PC-3 (cell line): ENCODE data around the gene EDEM1. TPM values are rescaled to one million over a fixed set of nuclear protein-coding genes. Genes with fewer than 3 reads are reported as not detected.

Experiments
- ATAC-seq: fragments of 200-7000 bp; cut with Tn5 transposase; 2 replicates; pipeline ENCODE4 v1.9.1; 2020; ENCODE audit warnings: mild to moderate bottlenecking, moderate library complexity
- BruUV-seq: library from RNA; stranded (reverse); fragments of 400-500 nt; replicated peaks from 2 replicates; lab custom pipeline; 2021; lab: Mats Ljungman, UMichigan
- CTCF ChIA-PET: fragments of 300-600 bp; sonication (Branson Sonifier 250); formaldehyde crosslinking; loops from one replicate; lab custom pipeline; 2022; ENCODE audit warnings: antibody characterized with exemption; lab: Charles Lee
- POLR2A ChIA-PET: fragments of 300-600 bp; sonication (Branson Sonifier 250); formaldehyde crosslinking; loops from one replicate; lab custom pipeline; 2022; ENCODE audit warnings: antibody characterized with exemption; ENCODE audit not compliant: unreplicated experiment; lab: Charles Lee
- DNase-seq: peaks from one replicate; pipeline ENCODE4 v3.0.0-alpha.2; 2015
- H2AFZ ChIP-seq: fragments of 300-600 bp; sonication (generic); 2 replicates; pipeline ENCODE4 v1.6.0; 2016; ENCODE audit warnings: antibody characterized with exemption, low read length
- H3F3A ChIP-seq: fragments of 300-600 bp; sonication (generic); one replicate; pipeline ENCODE4 v1.6.0; 2017; ENCODE audit warnings: antibody characterized with exemption, low read length, control low read depth, mild to moderate bottlenecking; ENCODE audit not compliant: unreplicated experiment
- H3K27ac ChIP-seq: fragments of 300-600 bp; sonication (generic); 2 replicates; pipeline ENCODE4 v1.5.1; 2016; ENCODE audit warnings: mild to moderate bottlenecking, low read length
- H3K27me3 ChIP-seq: fragments of 300-600 bp; sonication (generic); 2 replicates; pipeline ENCODE4 v1.6.1; 2016; ENCODE audit warnings: low read length, mixed read lengths
- H3K36me3 ChIP-seq: fragments of 300-600 bp; sonication (generic); 2 replicates; pipeline ENCODE4 v1.6.1; 2016; ENCODE audit warnings: low read depth, mixed run types, low read length, mixed read lengths
- H3K4me1 ChIP-seq: fragments of 300-600 bp; sonication (generic); 2 replicates; pipeline ENCODE4 v1.5.1; 2016; ENCODE audit warnings: low read length; ENCODE audit not compliant: insufficient read depth
- H3K4me2 ChIP-seq: fragments of 300-600 bp; sonication (generic); 2 replicates; pipeline ENCODE4 v1.6.0; 2016; ENCODE audit warnings: low read length
- H3K4me3 ChIP-seq: fragments of 300-600 bp; sonication (generic); 2 replicates; pipeline ENCODE4 v1.5.1; 2016; ENCODE audit warnings: mild to moderate bottlenecking, low read length, mixed read lengths
- H3K79me2 ChIP-seq: fragments of 300-600 bp; sonication (generic); 2 replicates; pipeline ENCODE4 v1.6.1; 2017; ENCODE audit warnings: low read length, mixed read lengths
- H3K9ac ChIP-seq: fragments of 300-600 bp; sonication (generic); 2 replicates; pipeline ENCODE4 v1.6.0; 2016; ENCODE audit warnings: mild to moderate bottlenecking, low read length
- H3K9me2 ChIP-seq: fragments of 300-600 bp; sonication (generic); replicated peaks from 2 replicates; pipeline ENCODE4 v1.6.1; 2016; ENCODE audit warnings: mixed run types, low read length, mixed read lengths
- H3K9me3 ChIP-seq: fragments of 300-600 bp; sonication (generic); 2 replicates; pipeline ENCODE4 v1.6.1; 2016; ENCODE audit warnings: low read length, mixed read lengths
- H4K20me1 ChIP-seq: fragments of 300-600 bp; sonication (generic); 2 replicates; pipeline ENCODE4 v1.6.1; 2016; ENCODE audit warnings: low read length, mixed read lengths
- CTCF ChIP-seq: fragments of 300-600 bp; sonication (generic); conservative IDR thresholded peaks from 2 replicates; pipeline ENCODE4 v1.5.1; 2017; ENCODE audit warnings: antibody characterized with exemption, low read depth, mild to moderate bottlenecking, low read length
- EZH2 ChIP-seq: fragments of 300-600 bp; sonication (generic); IDR thresholded peaks from one replicate; pipeline ENCODE4 v1.6.1; 2017; ENCODE audit warnings: antibody characterized with exemption, mild to moderate bottlenecking, low read length; ENCODE audit not compliant: unreplicated experiment
- EZH2phosphoT487 ChIP-seq: fragments of 300-600 bp; sonication (generic); IDR thresholded peaks from 2 replicates; pipeline ENCODE4 v1.6.1; 2018; ENCODE audit warnings: mild to moderate bottlenecking, antibody characterized with exemption, low read length, borderline replicate concordance
- intact Hi-C: fragments of 100-400 bp; cut with micrococcal nuclease; formaldehyde crosslinking; loops from 2 replicates; pipeline ENCODE4 v1.9.0; 2023
- total RNA-seq: library from RNA; depleted of rRNA; stranded (reverse); fragments of >200 nt; gene quantifications from 2 replicates; pipeline ENCODE4 v1.2.3, GENCODE V29; 2014

EDEM1 gene
- total RNA-seq, 1 experiment from 2014 or later: 39.4 TPM

GRCh38 chr3:5251196-5251583, 63.7 kb downstream of the EDEM1 start:
- Histone ChIP-seq H3K27ac (no peak overlapping the region), H3K4me2 (peak overlapping the region; percentile 89), H4K20me1 (no peaks in the 10 kb centered on the region), H3K9ac (no peak overlapping the region), H3K4me3 (peak overlapping the region; percentile 67), H3K4me1 (peaks cover 8% of the 10 kb centered on the region; the same call in 1 of the 2 replicates), H3K27me3 (peaks cover 20% of the 10 kb centered on the region; the same call in 1 of the 2 replicates), H3K9me2 (no peaks in the 10 kb centered on the region), H2AFZ (peak overlapping the region; percentile 92), H3K36me3 (no peaks in the 10 kb centered on the region), H3K9me3 (no peaks in the 10 kb centered on the region), H3F3A (no peaks in the 10 kb centered on the region), H3K79me2 (no peaks in the 10 kb centered on the region)
- DNase-seq: no peak
- BruUV-seq: no TSS peak
- intact Hi-C loops: no loop called here
- peak; percentile 44 for ATAC-seq
- no peak for TF ChIP-seq EZH2phosphoT487
- no peak for TF ChIP-seq CTCF
- no peak for TF ChIP-seq EZH2
- CTCF ChIA-PET: interaction anchor here (0.8 kb wide), 1 partner anchor 540 kb away, joined by 4 read pairs; no protein-coding TSS in a partner anchor
- POLR2A ChIA-PET: interaction anchor here (0.5 kb wide), 1 partner anchor 41 kb away, joined by 3 read pairs; no protein-coding TSS in a partner anchor

GRCh38 chr3:5252131-5252530, 64.6 kb downstream of the EDEM1 start:
- Histone ChIP-seq H3K9ac (no peak overlapping the region), H3K9me3 (no peaks in the 10 kb centered on the region), H3K9me2 (no peaks in the 10 kb centered on the region), H3K4me2 (no peak overlapping the region), H3K36me3 (no peaks in the 10 kb centered on the region), H3K27ac (no peak overlapping the region), H3K79me2 (no peaks in the 10 kb centered on the region), H2AFZ (no peak overlapping the region), H3K4me3 (no peak overlapping the region), H4K20me1 (no peaks in the 10 kb centered on the region), H3K4me1 (peaks cover 8% of the 10 kb centered on the region; the same call in 1 of the 2 replicates), H3F3A (no peaks in the 10 kb centered on the region), H3K27me3 (peaks cover 20% of the 10 kb centered on the region; the same call in 1 of the 2 replicates)
- ATAC-seq (no peak), DNase-seq (no peak)
- intact Hi-C loops: no loop called here
- BruUV-seq: no TSS peak
- CTCF ChIA-PET: no interaction called here
- TF ChIP-seq CTCF (no peak), EZH2phosphoT487 (no peak), EZH2 (no peak)
- POLR2A ChIA-PET: no interaction called here

- no peak overlapping the region for H3K27ac ChIP-seq
- no TSS peak for BruUV-seq
- intact Hi-C loops: no loop called here
Measured at GRCh38 chr3:5254281-5255048, 67.0 kb downstream of the EDEM1 start.

More at GRCh38 chr3:5254281-5255048, 67.0 kb downstream of the EDEM1 start:
- POLR2A ChIA-PET: no interaction called here
- Histone ChIP-seq H4K20me1 (no peaks in the 10 kb centered on the region), H3K79me2 (no peaks in the 10 kb centered on the region), H3K4me1 (peaks cover 8% of the 10 kb centered on the region; the same call in 1 of the 2 replicates), H3K9me3 (no peaks in the 10 kb centered on the region), H3F3A (no peaks in the 10 kb centered on the region), H3K9me2 (no peaks in the 10 kb centered on the region), H3K9ac (no peak overlapping the region), H3K4me2 (no peak overlapping the region), H2AFZ (no peak overlapping the region), H3K27me3 (peaks cover 20% of the 10 kb centered on the region; the same call in 1 of the 2 replicates), H3K36me3 (no peaks in the 10 kb centered on the region), H3K4me3 (no peak overlapping the region)
- TF ChIP-seq EZH2phosphoT487 (no peak), CTCF (no peak), EZH2 (no peak)
- DNase-seq (no peak), ATAC-seq (no peak)
- CTCF ChIA-PET: no interaction called here
